ENCODE data around the gene SCFD2. TPM values are rescaled to one million over a fixed set of nuclear protein-coding genes. Genes with fewer than 3 reads are reported as not detected.

Gene SCFD2
- total RNA-seq, 1 experiment from 2014 or later, result 12.4 TPM

- no peak for TF ChIP-seq MXD4 (CRISPR knock-in tag; IDR thresholded peaks at IDR 0.05; ENCODE audit: borderline replicate concordance)
- TF ChIP-seq TP53 (CRISPR knock-in tag; IDR thresholded peaks at IDR 0.05), result no peak
These were observed 409.2 kb downstream of the SCFD2 start (continued) for GRCh38 chr4:52956691-52957090.

- Mint-ChIP-seq H3K4me3 (no peak overlapping the region), H3K27ac (no peak overlapping the region), H3K27me3 (ENCODE audit: low read depth) (no peaks in the 10 kb centered on the region), H3K4me1 (peaks cover 38% of the 10 kb centered on the region), H3K9me3 (peaks cover 10% of the 10 kb centered on the region), H3K36me3 (0 out of 2 replicates have a peak, but pooled peaks cover 3% of the 10 kb centered on the region)
- TF ChIP-seq, protein P1, sequence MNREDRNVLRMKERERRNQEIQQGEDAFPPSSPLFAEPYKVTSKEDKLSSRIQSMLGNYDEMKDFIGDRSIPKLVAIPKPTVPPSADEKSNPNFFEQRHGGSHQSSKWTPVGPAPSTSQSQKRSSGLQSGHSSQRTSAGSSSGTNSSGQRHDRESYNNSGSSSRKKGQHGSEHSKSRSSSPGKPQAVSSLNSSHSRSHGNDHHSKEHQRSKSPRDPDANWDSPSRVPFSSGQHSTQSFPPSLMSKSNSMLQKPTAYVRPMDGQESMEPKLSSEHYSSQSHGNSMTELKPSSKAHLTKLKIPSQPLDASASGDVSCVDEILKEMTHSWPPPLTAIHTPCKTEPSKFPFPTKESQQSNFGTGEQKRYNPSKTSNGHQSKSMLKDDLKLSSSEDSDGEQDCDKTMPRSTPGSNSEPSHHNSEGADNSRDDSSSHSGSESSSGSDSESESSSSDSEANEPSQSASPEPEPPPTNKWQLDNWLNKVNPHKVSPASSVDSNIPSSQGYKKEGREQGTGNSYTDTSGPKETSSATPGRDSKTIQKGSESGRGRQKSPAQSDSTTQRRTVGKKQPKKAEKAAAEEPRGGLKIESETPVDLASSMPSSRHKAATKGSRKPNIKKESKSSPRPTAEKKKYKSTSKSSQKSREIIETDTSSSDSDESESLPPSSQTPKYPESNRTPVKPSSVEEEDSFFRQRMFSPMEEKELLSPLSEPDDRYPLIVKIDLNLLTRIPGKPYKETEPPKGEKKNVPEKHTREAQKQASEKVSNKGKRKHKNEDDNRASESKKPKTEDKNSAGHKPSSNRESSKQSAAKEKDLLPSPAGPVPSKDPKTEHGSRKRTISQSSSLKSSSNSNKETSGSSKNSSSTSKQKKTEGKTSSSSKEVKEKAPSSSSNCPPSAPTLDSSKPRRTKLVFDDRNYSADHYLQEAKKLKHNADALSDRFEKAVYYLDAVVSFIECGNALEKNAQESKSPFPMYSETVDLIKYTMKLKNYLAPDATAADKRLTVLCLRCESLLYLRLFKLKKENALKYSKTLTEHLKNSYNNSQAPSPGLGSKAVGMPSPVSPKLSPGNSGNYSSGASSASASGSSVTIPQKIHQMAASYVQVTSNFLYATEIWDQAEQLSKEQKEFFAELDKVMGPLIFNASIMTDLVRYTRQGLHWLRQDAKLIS (CRISPR knock-in tag; IDR thresholded peaks at IDR 0.05; ENCODE audit: borderline replicate concordance), result no peak
- TF ChIP-seq ATF6 (CRISPR knock-in tag; IDR thresholded peaks at IDR 0.05) (no peak), MYBL2 (CRISPR knock-in tag; IDR thresholded peaks at IDR 0.05) (no peak)
- TF ChIP-seq, protein P2, sequence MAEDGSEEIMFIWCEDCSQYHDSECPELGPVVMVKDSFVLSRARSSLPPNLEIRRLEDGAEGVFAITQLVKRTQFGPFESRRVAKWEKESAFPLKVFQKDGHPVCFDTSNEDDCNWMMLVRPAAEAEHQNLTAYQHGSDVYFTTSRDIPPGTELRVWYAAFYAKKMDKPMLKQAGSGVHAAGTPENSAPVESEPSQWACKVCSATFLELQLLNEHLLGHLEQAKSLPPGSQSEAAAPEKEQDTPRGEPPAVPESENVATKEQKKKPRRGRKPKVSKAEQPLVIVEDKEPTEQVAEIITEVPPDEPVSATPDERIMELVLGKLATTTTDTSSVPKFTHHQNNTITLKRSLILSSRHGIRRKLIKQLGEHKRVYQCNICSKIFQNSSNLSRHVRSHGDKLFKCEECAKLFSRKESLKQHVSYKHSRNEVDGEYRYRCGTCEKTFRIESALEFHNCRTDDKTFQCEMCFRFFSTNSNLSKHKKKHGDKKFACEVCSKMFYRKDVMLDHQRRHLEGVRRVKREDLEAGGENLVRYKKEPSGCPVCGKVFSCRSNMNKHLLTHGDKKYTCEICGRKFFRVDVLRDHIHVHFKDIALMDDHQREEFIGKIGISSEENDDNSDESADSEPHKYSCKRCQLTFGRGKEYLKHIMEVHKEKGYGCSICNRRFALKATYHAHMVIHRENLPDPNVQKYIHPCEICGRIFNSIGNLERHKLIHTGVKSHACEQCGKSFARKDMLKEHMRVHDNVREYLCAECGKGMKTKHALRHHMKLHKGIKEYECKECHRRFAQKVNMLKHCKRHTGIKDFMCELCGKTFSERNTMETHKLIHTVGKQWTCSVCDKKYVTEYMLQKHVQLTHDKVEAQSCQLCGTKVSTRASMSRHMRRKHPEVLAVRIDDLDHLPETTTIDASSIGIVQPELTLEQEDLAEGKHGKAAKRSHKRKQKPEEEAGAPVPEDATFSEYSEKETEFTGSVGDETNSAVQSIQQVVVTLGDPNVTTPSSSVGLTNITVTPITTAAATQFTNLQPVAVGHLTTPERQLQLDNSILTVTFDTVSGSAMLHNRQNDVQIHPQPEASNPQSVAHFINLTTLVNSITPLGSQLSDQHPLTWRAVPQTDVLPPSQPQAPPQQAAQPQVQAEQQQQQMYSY (CRISPR knock-in tag; IDR thresholded peaks at IDR 0.05), result no peak
- ATAC-seq, result no peak
- POLR2A ChIA-PET, result no interaction called here
- DNase-seq (ENCODE audit: low spot score), result no peak
- CTCF ChIA-PET, result no interaction called here
These were observed 411.2 kb downstream of the SCFD2 start for GRCh38 chr4:52954560-52955170.

DNA sequence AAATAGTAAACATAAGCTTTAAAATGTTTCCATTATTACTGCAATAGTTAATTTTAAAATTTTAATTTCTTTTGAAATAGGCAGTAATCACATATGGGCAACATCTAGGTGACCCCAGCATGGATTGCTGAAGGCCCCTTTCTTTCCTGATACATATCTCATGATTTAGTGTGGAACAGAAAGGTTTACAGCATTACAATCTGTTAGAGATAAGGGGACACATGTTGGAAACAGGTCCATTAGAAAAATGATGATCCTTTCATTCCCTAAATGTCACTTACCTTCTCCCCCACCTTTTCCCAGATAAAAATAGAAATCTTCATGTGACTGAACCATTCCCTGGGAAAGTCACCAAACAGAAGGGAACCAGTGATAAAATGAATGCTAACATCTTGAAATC, 413.3 kb downstream of the SCFD2 start:
- 0 out of 2 replicates have a peak, but pooled peaks cover 3% of the 10 kb centered on the region for H3K36me3 Mint-ChIP-seq
- TF ChIP-seq, protein P2 (CRISPR knock-in tag; IDR thresholded peaks at IDR 0.05), result no peak
- TF ChIP-seq TEAD1 (CRISPR knock-in tag; IDR thresholded peaks at IDR 0.05) (no peak), ZNF396 (CRISPR knock-in tag; IDR thresholded peaks at IDR 0.05; ENCODE audit: borderline replicate concordance) (no peak), ATF1 (CRISPR knock-in tag; IDR thresholded peaks at IDR 0.05) (no peak), MYBL2 (CRISPR knock-in tag; IDR thresholded peaks at IDR 0.05) (no peak), ZNF671 (CRISPR knock-in tag; IDR thresholded peaks at IDR 0.05) (no peak), IRF1 (CRISPR knock-in tag; IDR thresholded peaks at IDR 0.05) (no peak), GRHL2 (CRISPR knock-in tag; IDR thresholded peaks at IDR 0.05; ENCODE audit: insufficient replicate concordance, severe bottlenecking) (no peak)
- H3K4me1 Mint-ChIP-seq, result peaks cover 45% of the 10 kb centered on the region
- H3K9me3 Mint-ChIP-seq, result peaks cover 10% of the 10 kb centered on the region
- ChIA-PET POLR2A (no interaction called here), CTCF (interaction anchor here (0.6 to 1.0 kb wide), 2 partner anchors 20 to 41 kb away, joined by 3 read pairs; no protein-coding TSS in a partner anchor)
- DNase-seq (ENCODE audit: low spot score) (no peak), ATAC-seq (no peak)
- no peak overlapping the region for H3K27ac Mint-ChIP-seq
- H3K27me3 Mint-ChIP-seq (ENCODE audit: low read depth), result no peaks in the 10 kb centered on the region
- no peak overlapping the region for H3K4me3 Mint-ChIP-seq

All from WTC11 (cell line).